Measurements from ENCODE around the gene ACTN1.

The ACTN1 gene

DNA sequence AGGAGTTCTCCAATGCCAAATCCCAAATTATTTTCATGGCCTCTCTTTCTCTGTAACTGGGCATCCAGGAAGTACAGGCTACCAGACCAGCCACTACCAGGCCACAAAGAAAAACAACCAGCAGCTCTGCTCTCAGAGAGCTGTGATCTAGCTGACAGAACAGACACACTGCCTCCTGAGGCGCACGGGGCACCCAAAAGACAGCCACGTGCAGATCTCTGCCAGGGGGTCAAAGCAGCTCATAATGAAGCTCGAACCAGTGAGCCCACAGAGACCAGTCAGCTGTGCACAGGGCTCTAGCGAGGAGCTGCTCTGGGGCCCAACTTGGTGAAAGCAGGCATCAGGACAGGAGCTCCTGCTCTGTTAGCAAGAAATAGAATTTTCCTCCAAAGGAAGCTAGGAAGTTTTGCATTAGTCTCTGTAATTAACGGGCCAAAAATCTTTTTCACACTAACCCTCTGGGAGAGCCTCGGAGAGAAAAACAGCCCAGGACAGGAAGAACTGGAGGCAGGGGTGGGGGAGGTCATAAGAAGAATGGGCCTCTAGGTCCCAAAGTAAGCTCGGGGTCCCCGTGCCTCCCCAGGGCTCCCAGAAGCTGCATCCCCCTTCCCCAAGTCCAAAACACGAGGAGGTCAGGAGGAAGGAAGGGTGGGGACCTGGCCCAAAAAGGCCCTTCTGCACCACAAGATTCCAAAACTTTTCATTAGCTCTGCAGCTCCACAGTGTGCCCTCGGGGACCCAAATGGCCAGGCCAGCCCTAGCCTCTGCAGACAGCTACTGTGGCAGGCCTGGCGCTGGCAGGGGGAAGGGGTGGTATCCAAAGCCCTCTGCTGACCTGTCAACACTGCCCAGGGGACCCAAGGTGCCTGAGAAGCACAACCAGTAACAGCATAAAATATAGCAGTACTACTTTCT lies 30.2 kb downstream of the ACTN1 start:
- DNase-seq, result no peak

DNA sequence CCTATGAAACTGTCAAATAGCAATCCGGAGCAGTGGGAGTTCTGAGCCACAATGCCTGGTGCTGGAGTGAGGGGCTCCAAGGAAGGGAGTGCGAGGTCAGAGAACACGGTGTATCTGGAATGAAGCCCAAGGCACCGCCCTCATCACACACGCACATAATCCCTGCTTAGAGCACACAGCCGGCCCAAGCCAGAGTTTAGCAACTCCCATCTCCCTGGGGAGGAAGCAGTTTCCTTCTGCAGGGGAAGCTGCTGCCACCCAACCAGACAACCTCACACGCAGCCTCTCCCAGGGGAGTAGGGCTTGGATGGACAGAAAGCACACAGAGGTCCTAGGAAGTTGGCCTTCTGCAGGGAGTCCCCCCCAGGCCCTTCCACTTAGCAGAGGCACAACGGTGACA lies 31.3 kb downstream of the ACTN1 start:
- peak; percentile 27 for DNase-seq

DNA sequence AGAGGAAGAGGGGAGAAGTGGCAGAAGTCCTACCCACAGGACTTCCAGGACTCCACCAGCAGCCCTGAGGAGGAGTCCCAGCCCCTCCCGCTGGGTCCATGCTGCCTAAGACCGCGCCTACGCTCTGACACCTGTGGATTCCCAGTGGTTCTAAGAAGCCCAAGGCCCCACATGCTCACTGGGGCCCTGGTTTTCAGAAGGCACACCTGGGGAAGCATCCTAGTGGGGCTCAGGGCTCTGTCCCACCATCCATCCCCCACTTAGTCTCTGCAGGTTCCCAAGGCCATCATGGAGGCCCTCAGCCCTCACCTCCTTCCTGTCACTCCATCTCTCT lies 32.6 kb downstream of the ACTN1 start:
- DNase-seq, result no peak

DNA sequence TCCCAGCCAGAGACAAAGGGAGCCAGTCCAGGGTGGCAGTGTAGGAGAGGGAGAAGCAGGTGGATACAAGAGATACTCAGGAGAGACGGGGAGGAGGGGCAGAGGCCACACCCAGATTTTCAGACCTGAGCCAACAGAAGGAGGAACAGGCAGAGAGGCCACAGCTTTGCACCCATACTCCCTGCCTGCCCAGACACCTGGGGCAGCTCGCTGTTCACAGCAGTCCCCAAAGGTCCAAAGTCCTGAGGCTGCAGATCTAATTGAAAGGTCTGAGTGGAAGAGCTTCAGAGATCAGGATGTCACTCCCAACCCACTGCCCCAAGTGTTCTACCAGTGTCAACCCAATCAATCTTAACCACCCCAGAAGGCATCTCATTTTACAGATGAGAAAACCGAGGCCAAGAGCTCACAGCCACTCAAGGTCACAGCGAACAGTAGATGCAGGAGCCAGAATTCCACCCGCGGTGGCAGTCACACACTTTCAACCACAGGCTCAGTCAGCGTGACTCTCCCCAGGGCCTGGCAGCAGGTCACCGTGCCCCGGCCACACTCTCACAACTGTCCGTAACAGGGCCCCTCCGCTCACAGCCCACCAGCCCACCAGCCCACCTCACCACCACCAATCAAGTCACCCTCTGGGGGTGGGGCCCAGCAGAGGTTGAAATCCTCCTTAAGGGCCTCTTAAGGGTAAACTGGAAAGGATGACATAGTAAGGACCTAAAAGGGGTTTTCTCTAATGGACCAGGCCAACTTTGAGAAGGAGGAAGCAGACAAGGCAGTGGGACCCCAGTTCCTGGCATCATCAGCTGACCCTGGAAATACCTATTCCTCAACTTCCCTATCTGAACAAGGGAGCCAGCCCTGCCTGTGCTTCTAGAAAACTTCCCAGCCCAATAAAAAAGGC lies 33.3 kb downstream of the ACTN1 start:
- DNase-seq, result no peak

DNA sequence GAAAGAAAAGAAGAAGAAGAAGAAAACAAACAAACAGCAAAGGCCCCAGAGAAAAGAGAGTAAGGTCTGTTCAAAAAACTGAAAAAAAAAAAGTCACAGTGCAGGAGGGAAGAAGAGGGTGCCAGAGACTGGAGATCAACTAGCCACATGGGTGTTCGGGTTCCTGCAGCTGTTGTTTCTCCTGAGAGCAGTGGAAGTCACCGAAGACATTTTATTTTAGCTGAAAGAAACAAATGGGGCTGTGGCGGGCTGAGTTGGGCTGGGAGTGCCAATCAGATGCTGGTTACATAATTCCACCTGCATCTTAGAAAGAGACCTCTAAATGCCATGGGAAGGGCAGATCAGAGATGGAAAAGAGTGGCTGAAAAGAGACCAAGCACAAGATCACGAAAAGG lies 33.9 kb downstream of the ACTN1 start:
- DNase-seq, result no peak

DNA sequence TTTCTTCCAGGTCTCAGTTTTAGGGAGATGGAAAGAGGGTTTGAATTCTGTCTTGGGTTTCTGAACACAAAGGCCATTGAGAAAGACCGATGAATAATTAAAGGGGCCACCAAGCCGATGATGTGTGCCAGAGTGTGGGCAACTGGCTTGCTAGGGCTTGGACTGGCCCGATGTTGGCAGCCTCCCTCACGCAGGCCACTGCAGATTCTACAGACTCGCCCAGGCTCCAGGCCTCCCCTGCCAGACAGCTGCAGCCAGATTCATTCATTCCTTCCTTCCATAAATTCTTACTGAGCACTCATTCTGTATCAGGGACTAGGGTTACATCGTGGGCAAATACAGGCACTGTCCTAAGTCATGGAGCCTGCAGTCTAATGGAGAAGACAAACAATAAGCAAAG lies 34.9 kb downstream of the ACTN1 start:
- no peak for DNase-seq

DNA sequence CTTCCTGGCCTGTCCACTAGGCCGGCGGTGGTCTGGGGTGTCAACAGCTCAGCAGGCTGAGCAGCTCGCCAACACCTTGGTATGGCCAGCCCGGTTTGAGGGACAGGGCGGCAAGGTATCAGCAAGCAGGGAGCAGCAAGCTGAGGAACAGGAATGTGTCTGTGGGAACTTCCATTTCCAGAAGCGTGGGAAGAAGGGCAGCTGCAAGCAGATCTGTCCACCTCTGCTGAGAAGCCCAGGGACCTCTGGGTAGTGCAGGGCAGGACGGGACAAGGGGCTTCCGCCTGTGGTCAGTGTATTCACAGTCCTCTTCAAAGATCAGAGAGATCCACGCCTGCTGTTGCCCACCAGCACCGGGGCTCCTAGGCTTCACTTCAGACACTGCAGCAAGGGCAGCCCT lies 36.0 kb downstream of the ACTN1 start:
- DNase-seq, result no peak

DNA sequence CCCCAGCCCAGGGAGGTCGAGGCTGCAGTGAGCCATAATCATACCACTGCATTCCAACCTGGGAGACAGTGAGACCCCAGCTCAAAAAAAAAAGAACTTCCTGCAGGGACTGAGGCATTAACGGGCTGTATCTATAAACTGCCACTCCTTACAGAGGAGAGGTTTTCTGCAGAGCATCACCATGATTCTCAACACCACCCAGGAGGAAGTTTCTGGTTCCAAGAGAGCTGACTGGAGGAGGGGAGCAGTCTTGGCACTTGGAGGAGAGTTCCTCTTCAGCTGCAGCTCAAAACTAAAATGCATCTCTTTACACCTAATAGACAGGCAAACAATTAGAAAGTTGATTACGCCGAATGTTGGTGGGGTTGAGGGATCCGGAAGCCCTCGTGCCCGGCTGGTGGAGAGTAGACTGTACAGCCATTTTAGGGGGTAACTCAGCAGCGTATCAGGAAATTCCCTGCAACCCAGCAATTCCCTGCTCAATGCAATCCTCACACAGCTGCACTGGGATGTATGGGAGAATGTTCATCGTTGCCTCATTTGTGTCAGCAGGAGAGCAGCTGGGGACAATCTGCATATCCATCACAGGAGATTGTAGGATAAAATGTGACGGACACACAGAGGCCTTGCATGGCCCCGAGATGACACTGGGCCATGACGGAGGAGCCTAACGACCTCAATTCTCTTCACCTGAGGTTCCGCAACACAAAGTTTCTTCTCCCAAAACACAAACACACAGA lies 36.6 kb downstream of the ACTN1 start:
- peak; percentile 29 for DNase-seq

DNA sequence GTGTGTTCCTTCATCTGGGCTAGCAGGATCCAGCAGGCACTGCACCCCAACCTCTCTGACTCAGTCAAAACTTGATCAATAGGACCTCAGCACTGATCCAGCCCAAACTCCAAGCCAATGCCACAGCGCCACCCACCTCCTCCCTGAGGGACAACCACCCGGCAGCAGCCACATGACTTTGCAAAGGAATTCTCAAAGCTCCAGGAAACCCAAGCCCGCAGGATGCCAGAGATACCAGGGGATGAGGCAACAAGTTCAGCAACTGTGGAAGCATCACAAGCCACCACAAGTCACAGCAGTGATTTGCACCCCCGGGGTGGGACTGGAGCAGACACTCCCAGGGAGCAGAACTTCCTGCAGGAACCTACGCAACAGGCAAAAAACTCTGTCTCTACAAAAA lies 37.3 kb downstream of the ACTN1 start:
- DNase-seq, result no peak

DNA sequence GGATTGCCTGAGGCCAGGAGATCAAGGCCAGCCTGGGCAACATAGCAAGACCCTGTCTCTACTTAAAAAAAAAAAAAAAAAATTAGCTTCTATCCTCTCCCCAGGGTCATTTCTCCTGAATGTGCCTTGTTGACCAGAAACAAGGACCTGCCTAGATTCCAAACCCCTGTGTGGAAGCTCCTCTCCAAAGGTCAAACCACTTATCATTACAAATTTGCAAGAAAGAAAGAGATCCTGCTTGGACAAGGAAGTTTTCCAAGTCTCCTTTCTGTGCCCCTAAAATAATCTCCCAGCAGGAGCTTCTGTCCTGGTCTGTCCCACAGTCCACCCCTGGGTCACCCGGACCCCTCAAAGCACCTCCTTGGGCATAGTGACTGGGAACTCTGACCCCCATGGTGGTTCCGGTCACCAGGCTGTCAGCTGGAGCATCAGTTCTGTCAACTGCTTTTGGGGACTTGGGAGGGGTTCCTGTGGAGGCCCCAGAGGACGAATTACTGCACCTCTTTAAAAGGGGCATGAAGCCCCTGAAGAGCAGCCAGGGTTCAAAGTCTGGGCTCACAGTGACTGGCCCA lies 38.4 kb downstream of the ACTN1 start:
- no peak for DNase-seq

DNA sequence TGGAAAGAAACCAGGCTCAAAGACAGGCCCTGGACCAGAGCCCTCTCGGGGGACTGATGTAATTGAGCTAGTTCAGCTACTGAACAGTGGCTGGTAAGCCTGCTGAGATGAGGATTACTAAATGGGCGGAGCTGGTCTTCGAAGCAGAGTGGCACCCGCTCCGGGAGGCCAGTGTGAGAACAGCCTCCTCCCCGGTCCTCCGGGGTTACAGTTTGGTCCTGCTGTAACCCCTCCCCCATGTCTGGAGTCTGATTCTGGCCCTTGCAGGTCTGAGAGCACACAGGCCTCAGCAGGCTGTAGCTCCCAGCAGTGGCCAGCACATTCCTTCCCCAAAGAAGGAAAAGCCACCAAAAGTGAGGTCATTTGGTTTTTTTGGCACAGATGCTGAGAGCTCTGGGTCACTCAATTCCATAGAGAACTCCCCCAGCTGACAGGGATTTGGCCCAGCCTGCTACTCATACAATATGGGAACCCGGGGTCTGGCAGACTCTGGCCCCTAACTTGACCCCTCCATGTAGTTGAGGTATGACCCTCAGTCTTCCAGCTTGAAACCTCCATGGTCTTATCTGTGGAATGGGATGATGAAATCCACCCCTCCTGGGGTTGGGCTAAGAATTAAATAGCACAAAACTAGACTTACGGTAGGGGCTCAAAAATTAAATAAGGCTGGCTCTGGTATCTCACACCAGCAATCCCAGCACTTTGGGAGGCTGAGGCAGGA lies 39.0 kb downstream of the ACTN1 start:
- DNase-seq, result no peak

DNA sequence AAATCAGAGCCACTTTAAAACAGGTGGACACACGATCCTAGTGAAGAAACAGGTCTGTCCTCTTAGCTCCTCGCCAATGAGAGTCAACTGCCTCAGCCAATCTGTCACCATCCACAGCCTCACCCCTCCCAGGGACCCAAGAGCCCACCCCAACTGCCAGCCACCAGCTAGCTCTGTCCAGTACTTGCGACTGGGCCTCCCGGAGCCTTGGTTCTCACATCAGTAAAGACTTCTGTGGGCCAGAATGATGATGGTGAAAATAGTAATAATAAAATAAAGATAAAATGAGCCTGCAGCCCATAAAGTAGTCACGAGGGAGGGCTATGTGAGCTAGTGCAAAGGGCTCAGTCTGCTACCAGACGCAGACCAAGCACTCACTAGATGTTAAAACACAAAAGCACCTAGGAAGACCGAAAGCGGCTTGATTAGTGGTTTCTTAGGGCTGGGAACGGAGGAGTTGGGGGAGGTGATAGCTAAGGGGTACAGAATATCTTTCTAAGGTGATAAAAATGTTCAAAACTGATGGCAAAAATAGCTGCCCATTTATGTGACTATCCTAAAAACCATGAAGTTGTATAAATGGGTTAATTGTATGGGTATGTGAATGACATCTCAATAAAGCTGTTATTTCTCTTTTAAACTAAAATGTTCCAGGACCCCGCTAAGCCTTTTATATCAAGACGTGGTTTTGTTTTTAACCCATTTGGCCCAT lies 39.8 kb downstream of the ACTN1 start:
- DNase-seq, result no peak

DNA sequence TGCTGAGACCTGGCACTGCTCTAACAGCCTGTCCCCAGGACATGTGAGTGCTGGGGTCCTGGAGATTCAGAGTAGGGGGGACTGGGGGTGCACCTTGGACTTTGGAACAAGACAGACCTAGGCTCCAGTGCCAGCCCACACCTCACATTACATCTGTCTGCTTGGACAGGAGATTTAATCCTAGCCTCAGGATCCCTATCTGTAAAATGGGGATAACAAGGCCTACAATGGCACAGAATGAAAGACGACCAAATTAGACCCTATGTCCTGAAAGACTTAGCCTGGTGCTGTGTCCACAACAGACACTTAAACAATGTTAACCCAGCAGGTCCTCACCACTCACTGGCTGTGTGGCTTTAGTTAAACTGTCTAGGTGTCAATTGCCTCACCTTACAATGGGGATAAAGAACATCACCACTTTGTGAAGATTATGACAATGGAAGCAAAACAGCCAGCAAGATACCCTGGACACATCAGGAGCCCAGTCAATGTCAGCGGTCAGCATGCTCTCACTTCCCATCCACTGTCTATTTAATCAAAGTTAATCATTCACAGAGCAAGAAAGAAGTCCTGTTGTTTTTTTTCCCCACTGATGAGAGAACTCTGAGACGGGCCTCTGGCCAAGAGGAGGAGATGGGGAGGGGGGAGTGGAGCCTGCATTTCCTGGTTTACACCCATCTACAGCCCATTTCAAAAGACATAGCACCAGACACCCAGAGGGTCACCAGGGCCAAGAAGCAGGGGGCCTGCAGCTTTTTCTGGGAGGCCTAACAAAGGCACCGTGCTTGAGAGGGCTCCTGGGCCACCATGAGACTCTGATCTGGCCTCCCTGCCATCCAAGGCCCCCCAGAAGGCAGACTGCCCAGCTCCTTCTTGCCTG lies 40.6 kb downstream of the ACTN1 start:
- no peak for DNase-seq

DNA sequence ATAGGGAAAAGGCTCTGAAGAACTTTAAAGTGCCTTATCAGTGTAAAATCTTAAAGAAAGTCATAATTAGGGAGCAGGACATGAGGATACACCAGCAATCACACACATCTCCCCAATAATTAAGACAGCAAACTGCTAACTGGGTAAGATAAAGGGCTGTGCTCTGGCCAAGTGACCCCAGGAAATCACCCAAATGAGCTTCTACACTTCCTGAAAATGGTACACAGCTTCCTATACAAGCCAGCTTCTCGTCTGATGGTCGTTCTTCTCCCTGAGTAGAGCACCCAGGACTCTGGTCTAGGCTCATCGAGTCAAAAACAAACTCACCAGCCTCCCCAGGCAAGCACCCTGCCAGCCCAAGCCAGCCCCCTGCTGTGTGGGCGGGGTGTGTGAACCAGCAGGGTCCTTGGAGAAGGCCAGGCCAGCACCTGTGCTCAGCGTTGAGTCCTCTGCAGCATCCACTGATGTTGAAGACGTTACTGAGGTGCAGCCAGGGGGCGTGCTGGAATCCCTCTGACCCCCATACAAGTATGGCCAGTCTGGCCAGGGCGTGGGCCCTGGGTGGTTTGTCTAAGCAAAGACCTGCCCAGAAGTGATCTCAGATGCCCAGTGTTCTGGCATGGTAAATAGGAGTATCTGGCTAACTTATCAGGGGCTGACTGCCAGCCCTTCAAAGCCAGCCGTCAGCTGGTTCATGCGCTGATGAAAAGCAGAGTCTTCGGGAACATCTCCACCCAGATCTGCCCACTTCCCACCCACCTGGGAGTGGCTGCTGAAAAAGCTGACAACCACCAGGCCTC lies 41.4 kb downstream of the ACTN1 start:
- DNase-seq, result no peak

DNA sequence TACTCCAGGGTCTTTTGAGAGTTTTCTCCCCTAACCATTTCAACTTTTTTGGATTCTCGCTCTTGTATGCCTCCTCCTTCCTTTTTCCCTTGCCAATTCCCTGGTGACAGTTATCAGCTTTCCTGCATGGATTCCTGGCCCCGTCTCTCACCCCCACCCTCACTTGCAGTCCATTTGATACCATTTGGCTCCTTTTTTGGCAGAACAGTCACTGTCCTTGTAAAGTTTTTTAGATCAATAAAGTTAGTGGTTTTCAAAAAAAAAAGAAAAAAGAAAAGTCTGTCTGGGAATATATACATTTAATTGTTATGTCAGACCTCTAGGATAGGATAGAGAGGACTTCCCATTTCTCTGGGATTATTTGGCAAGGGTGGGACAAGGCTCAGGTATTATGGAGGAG lies 42.1 kb downstream of the ACTN1 start:
- DNase-seq, result no peak

DNA sequence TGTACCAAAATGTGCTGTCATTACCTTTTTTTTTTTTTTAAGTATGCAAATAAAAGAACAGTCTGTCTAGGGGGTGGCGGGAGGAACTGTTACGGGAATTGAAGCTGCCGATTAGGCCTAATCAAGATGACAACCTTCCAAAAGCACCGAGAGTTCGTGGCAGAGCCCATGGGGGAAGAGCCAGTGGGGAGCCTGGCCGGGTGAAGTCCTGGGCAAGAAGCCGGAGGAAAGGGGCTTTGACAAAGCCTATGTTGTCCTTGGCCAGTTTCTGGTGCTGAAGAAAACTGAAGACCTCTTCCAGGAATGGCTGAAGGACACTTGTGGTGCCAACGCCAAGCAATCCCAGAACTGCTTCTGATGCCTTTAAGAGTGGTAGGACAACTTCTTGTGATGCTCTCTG lies 42.6 kb downstream of the ACTN1 start:
- no peak for DNase-seq

DNA sequence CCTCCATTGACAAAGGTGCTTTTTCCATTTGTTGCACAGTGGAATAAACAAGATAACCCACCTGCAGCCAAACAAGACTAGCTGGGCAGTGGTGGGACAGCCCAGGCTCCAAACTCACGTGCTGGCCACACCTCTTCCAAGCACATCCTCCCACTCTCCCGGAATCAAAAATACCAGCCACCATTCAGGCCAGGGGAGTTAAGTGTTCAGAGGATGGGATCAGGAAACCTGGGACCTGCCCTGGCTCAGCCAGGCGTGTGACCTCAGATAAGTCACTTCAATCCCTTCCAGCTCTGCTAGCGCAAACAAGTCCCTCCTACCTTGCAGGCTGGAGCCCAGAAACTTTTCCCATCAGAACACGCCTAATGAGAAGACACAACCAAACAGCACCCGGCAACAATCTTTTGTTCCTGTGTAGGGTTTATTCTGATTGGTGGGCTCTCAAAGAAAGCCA lies 43.3 kb downstream of the ACTN1 start:
- DNase-seq, result no peak

DNA sequence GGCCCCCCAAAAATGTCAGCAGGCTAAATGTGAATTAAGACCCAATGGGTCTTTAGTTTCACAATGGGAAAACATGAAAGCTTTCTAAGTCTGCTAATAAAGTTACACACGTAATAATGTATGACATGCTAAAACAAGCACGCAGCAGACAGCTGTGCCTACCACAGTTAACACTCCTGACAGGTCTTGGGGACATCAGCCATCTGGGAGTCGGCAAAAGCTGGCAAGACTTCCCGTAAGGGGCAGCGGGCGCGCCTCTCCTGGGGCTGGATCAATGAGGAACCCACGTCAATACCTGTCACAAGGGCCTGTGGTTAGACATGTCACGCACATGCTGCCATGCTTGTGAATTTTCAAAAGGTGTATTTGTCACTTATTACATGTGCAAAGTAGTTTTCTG lies 45.0 kb downstream of the ACTN1 start:
- DNase-seq, result no peak

DNA sequence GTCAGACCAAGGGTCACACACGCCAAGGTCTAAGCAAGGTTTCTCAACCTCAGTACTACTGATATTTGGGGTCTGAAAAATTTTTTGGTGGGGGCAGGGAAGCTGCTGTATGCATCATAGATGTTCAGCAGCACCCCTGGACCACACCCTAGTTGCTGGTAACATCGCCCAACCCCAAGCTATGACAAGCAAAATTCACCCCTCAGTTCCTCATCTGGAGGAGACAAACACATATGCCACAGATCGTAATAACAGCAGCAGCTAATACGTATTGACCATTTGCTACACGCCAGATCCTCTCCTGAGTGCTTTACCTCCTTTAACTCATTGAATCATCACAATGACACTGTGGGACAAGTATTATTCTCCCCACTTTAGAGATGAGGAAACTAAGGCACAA lies 46.4 kb downstream of the ACTN1 start:
- DNase-seq, result peak; percentile 61

DNA sequence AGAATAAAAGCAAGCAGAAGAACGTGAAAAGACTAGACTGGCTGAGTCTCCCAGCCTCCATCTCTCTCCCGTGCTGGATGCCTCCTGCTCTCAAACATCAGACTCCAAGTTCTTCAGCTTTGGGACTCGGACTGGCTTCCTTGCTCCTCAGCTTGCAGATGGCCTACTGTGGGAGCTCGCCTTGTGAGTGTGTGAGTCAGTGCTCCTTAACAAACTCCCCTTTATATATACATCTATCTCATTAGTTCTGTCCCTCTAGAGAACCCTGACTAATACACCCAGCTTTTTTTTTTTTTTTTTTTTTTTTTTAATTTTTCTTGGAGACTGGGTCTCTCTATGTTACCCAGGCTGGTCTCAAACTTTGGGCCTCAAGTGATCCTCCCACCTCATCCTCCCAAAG lies 46.9 kb downstream of the ACTN1 start:
- DNase-seq, result no peak

Measured in inflammatory macrophage treated with lipopolysaccharide for 4 hours (primary cell).